CD4-positive, alpha-beta T cell treated with Interleukin-21 for 1 hour (primary cell): ENCODE measurements around the gene B4GALT1.

Experiments
- DNase-seq: peaks from one replicate; pipeline ENCODE4 v3.0.0-alpha.2; 2020

The B4GALT1 gene

GRCh38 chr9:33117796-33118195 lies 49.3 kb downstream of the B4GALT1 start:
- DNase-seq = no peak

- DNase-seq = no peak
These were observed 49.8 kb downstream of the B4GALT1 start for GRCh38 chr9:33117306-33117705.

- DNase-seq = no peak
These were observed 50.3 kb downstream of the B4GALT1 start for GRCh38 chr9:33116860-33117259.

GRCh38 chr9:33114746-33115145 lies 52.4 kb downstream of the B4GALT1 start:
- no peak for DNase-seq

- no peak for DNase-seq
These were observed 53.2 kb downstream of the B4GALT1 start for GRCh38 chr9:33113799-33114547.

- no peak for DNase-seq
These were observed 55.0 kb downstream of the B4GALT1 start for GRCh38 chr9:33112094-33112493.

- no peak for DNase-seq
These were observed 55.5 kb downstream of the B4GALT1 start for GRCh38 chr9:33111631-33112030.

GRCh38 chr9:33110686-33111085 lies 56.5 kb downstream of the B4GALT1 start:
- no peak for DNase-seq

- DNase-seq = no peak
These were observed 57.1 kb downstream of the B4GALT1 start for GRCh38 chr9:33109850-33110595.

- no peak for DNase-seq
These were observed 58.0 kb downstream of the B4GALT1 start for GRCh38 chr9:33109097-33109496.

GRCh38 chr9:33108472-33108871 lies 58.7 kb downstream of the B4GALT1 start:
- DNase-seq = no peak

GRCh38 chr9:33107762-33108161 lies 59.4 kb downstream of the B4GALT1 start:
- no peak for DNase-seq

- no peak for DNase-seq
These were observed 60.1 kb downstream of the B4GALT1 start for GRCh38 chr9:33106827-33107621.

- no peak for DNase-seq
These were observed 60.8 kb downstream of the B4GALT1 start for GRCh38 chr9:33106372-33106771.

GRCh38 chr9:33105959-33106358 lies 61.2 kb downstream of the B4GALT1 start:
- DNase-seq = no peak

- DNase-seq = no peak
These were observed 61.6 kb downstream of the B4GALT1 start for GRCh38 chr9:33105504-33105903.

GRCh38 chr9:33104401-33104800 lies 62.7 kb downstream of the B4GALT1 start:
- no peak for DNase-seq

GRCh38 chr9:33103501-33104281 lies 63.4 kb downstream of the B4GALT1 start:
- DNase-seq = no peak

- DNase-seq = no peak
These were observed 64.5 kb downstream of the B4GALT1 start for GRCh38 chr9:33102551-33103210.

- DNase-seq = no peak
These were observed 65.8 kb downstream of the B4GALT1 start for GRCh38 chr9:33101104-33101951.

GRCh38 chr9:33099754-33100153 lies 67.4 kb downstream of the B4GALT1 start:
- DNase-seq = no peak
